Endothelial cell of umbilical vein (primary cell): Measurements from ENCODE around the gene KRT6C. TPM values are rescaled to one million over a fixed set of nuclear protein-coding genes. Genes with fewer than 3 reads are reported as not detected.
"Not testable (repeated sequence)": the region's sequence is repeated elsewhere in the genome, so short reads cannot be mapped to it uniquely, and the experiment has no call there.

Source experiments
- BruUV-seq: library from RNA; stranded (reverse); fragments of 400-500 nt; replicated peaks from 2 replicates; lab custom pipeline; 2021; lab: Mats Ljungman, UMichigan
- CTCF ChIA-PET: fragments of 300-600, 350-600 bp; sonication (Branson Sonifier 250); formaldehyde crosslinking; loops from one replicate; lab custom pipeline; 2021; ENCODE audit warnings: antibody characterized with exemption, inconsistent platforms; lab: Charles Lee
- POLR2A ChIA-PET: fragments of 300-600, 350-600 bp; sonication (Branson Sonifier 250); formaldehyde crosslinking; loops from one replicate; lab custom pipeline; 2021; ENCODE audit warnings: antibody characterized with exemption, inconsistent platforms; lab: Charles Lee
- DNase-seq: peaks from one replicate; pipeline ENCODE4 v3.0.0-alpha.2; 2011; ENCODE audit warnings: low read depth, low spot score
- FAIRE-seq: peaks from 2 replicates; lab custom pipeline; 2011; peaks lifted over from hg19 to GRCh38; lab: Jason Lieb, UNC
- H2AFZ ChIP-seq: 2 replicates; pipeline ENCODE4 v1.6.0; 2012; ENCODE audit warnings: low read depth, low read length, control low read depth, inconsistent platforms
- H3K27ac ChIP-seq: 2 replicates; pipeline ENCODE4 v1.5.1; 2011; ENCODE audit warnings: low read depth, mild to moderate bottlenecking, control low read depth, low read length, moderate library complexity; ENCODE audit not compliant: insufficient read depth
- H3K27me3 ChIP-seq, 2 experiments: 2 replicates each; pipeline versions ENCODE4 v1.6.0 to v1.6.1; 2011; ENCODE audit warnings: low read length in 2 of 2, mixed read lengths in 1 of 2; ENCODE audit not compliant: control insufficient read depth in 2 of 2, insufficient read depth in 2 of 2
- H3K36me3 ChIP-seq, 2 experiments: 2 replicates in 1 of 2; 3 replicates in 1 of 2; pipeline ENCODE4 v1.5.1; 2011; ENCODE audit warnings: low read length in 2 of 2, mild to moderate bottlenecking in 1 of 2, moderate library complexity in 1 of 2; ENCODE audit not compliant: control insufficient read depth in 2 of 2, insufficient read depth in 2 of 2; ENCODE audit errors: extremely low read depth in 1 of 2
- H3K4me1 ChIP-seq: 3 replicates; pipeline ENCODE4 v1.5.1; 2011; ENCODE audit warnings: mild to moderate bottlenecking, low read length; ENCODE audit not compliant: control insufficient read depth, insufficient read depth; ENCODE audit errors: extremely low read depth
- H3K4me2 ChIP-seq: 2 replicates; pipeline ENCODE4 v1.6.1; 2011; ENCODE audit warnings: low read length, control low read depth, mixed read lengths; ENCODE audit not compliant: insufficient read depth
- H3K4me3 ChIP-seq, 3 experiments: fragments of 200-600 bp in 1 of 3; sonication (generic), shearing (Covaris generic) in 1 of 3; replicated peaks in 1 of 3; 2 replicates each; pipeline ENCODE4 v1.5.1; 2011 to 2016; ENCODE audit warnings: control low read depth in 3 of 3, low read length in 3 of 3, mild to moderate bottlenecking in 2 of 3, inconsistent platforms in 1 of 3, low read depth in 1 of 3, moderate library complexity in 1 of 3; ENCODE audit not compliant: insufficient read depth in 1 of 3
- H3K79me2 ChIP-seq: 2 replicates; pipeline ENCODE4 v1.6.0; 2012; ENCODE audit warnings: low read length, inconsistent platforms; ENCODE audit not compliant: control insufficient read depth, insufficient read depth
- H3K9ac ChIP-seq: replicated peaks from 2 replicates; pipeline ENCODE3; 2011; ENCODE audit warnings: low read length, control low read depth; ENCODE audit not compliant: insufficient read depth; ENCODE audit errors: extremely low read depth
- H3K9me1 ChIP-seq: replicated peaks from 3 replicates; pipeline ENCODE4 v1.6.0; 2011; ENCODE audit warnings: mild to moderate bottlenecking, low read length; ENCODE audit not compliant: control insufficient read depth, insufficient read depth; ENCODE audit errors: extremely low read depth
- H3K9me3 ChIP-seq: replicated peaks from 2 replicates; pipeline ENCODE4 v1.5.1; 2012; ENCODE audit warnings: low read length, inconsistent platforms; ENCODE audit not compliant: control insufficient read depth, insufficient read depth
- H4K20me1 ChIP-seq: replicated peaks from 2 replicates; pipeline ENCODE3; 2011; ENCODE audit warnings: mild to moderate bottlenecking, low read length; ENCODE audit not compliant: control insufficient read depth, insufficient read depth; ENCODE audit errors: extremely low read depth
- CTCF ChIP-seq, 2 donors: IDR thresholded peaks; 1 replicate in 1 of 2; 2 replicates in 1 of 2; pipeline ENCODE4 v1.5.1; 2011; ENCODE audit warnings: low read length in 2 of 2, mild to moderate bottlenecking in 2 of 2, moderate library complexity in 2 of 2, control low read depth in 1 of 2, inconsistent platforms in 1 of 2, low read depth in 1 of 2; ENCODE audit not compliant: insufficient read depth in 1 of 2; ENCODE audit errors: extremely low read depth in 1 of 2
- EZH2 ChIP-seq: IDR thresholded peaks from 2 replicates; pipeline ENCODE4 v1.6.1; 2012; ENCODE audit warnings: borderline replicate concordance, low read depth, mild to moderate bottlenecking, moderate library complexity, low read length, inconsistent platforms; ENCODE audit not compliant: severe bottlenecking
- FOS ChIP-seq: IDR thresholded peaks from 2 replicates; pipeline ENCODE4 v1.6.1; 2011; ENCODE audit warnings: mild to moderate bottlenecking, low read length, moderate library complexity, borderline replicate concordance; ENCODE audit not compliant: insufficient read depth
- GATA2 ChIP-seq: IDR thresholded peaks from 2 replicates; pipeline ENCODE4 v1.7.0; 2011; ENCODE audit warnings: low read depth, mild to moderate bottlenecking, moderate library complexity, mixed read lengths, low read length; ENCODE audit not compliant: insufficient read length, insufficient read depth
- JUN ChIP-seq: IDR thresholded peaks from 2 replicates; pipeline ENCODE4 v1.6.1; 2011; ENCODE audit warnings: borderline replicate concordance, low read depth; ENCODE audit not compliant: insufficient read length, insufficient read depth
- MAX ChIP-seq: IDR thresholded peaks from 2 replicates; pipeline ENCODE4 v1.6.1; 2011; ENCODE audit not compliant: insufficient read depth, insufficient read length
- MYC ChIP-seq: IDR thresholded peaks from one replicate; pipeline ENCODE4 v1.6.1; 2011; ENCODE audit warnings: mild to moderate bottlenecking, low read depth, low read length
- POLR2A ChIP-seq: IDR thresholded peaks from 2 replicates; pipeline ENCODE4 v1.6.1; 2012; ENCODE audit warnings: low read depth, mild to moderate bottlenecking, control low read depth, low read length
- POLR2AphosphoS5 ChIP-seq: IDR thresholded peaks from 2 replicates; pipeline ENCODE4 v1.6.1; 2012; ENCODE audit warnings: low read depth, mild to moderate bottlenecking, control low read depth, low read length, moderate library complexity; ENCODE audit not compliant: insufficient read depth
- dilution Hi-C: fragments of 300-500 bp; cut with MboI; formaldehyde crosslinking; loops from one replicate; pipeline ENCODE4 v1.15.0; 2019; ENCODE audit warnings: low sequenced_read_pairs; ENCODE audit not compliant: extremely low pct_ligation_motif_present
- intact Hi-C: fragments of 100-400 bp; cut with micrococcal nuclease; formaldehyde crosslinking; loops from one replicate; pipeline ENCODE4 v1.10.0; 2022
- polyA plus RNA-seq, 4 experiments: library from polyadenylated mRNA; depleted of rRNA in 3 of 4; stranded (reverse) in 3 of 4; unstranded in 1 of 4; fragments of >200 nt; gene quantifications; 2 replicates each; pipeline versions ENCODE4 v1.2.1 to v1.2.3, GENCODE V29; 2011 to 2012; ENCODE audit warnings: missing spikeins in 1 of 4
- total RNA-seq: library from RNA; stranded (reverse); gene quantifications from 2 replicates; pipeline ENCODE4 v1.2.3, GENCODE V29; 2021

The KRT6C gene
- total and polyA plus RNA-seq, 2 donors (not counting 3 experiments of a cell fraction or from before 2014, with no cell fraction given), result not detected

- no peaks in the 10 kb centered on the region for H3K79me2 ChIP-seq
- H3K4me1 ChIP-seq, result no peaks in the 10 kb centered on the region
- no peaks in the 10 kb centered on the region for H4K20me1 ChIP-seq
- FAIRE-seq (no peak), DNase-seq (no peak)
- H3K9ac ChIP-seq, result no peak overlapping the region
- ChIA-PET CTCF (interaction anchor here (0.7 kb wide), 1 partner anchor 12 kb away, joined by 3 read pairs; no protein-coding TSS in a partner anchor), POLR2A (no interaction called here)
- peaks cover 5 to 25% of the 10 kb centered on the region in 2 experiments for H3K27me3 ChIP-seq
- dilution Hi-C loops, result no loop called here
- H3K27ac ChIP-seq, result no peak overlapping the region
- H3K9me3 ChIP-seq, result no peaks in the 10 kb centered on the region
- H3K4me2 ChIP-seq, result no peak overlapping the region
- H3K36me3 ChIP-seq, result no peaks in the 10 kb centered on the region
- intact Hi-C loops, result no loop called here
- TF ChIP-seq GATA2, result no peak
- no peak for TF ChIP-seq FOS
- no peak for TF ChIP-seq JUN
- no peak for TF ChIP-seq POLR2A
- TF ChIP-seq CTCF (IDR thresholded peaks at IDR 0.05; ENCODE audit: extremely low read depth in 1 of 2, insufficient read depth in 1 of 2, low read depth in 1 of 2, low read length in 2 of 2), result no peak
- TF ChIP-seq MYC, result no peak
- no peak for TF ChIP-seq POLR2AphosphoS5
- no peak for TF ChIP-seq EZH2
- no peak for TF ChIP-seq MAX
- H3K9me1 ChIP-seq, result no peaks in the 10 kb centered on the region
- no TSS peak for BruUV-seq
- no peak overlapping the region for H3K4me3 ChIP-seq
- H2AFZ ChIP-seq, result no peak overlapping the region
These were observed 27.9 kb upstream of the KRT6C start for GRCh38 chr12:52501490-52501889.

- H3K9me1 ChIP-seq, BruUV-seq, H3K79me2 ChIP-seq, intact Hi-C loops, H3K9ac ChIP-seq, dilution Hi-C loops, H3K4me1 ChIP-seq, H2AFZ ChIP-seq, FAIRE-seq, H3K4me3 ChIP-seq, H3K27ac ChIP-seq, DNase-seq, H3K9me3 ChIP-seq, H3K36me3 ChIP-seq, POLR2A ChIA-PET, H3K4me2 ChIP-seq, H4K20me1 ChIP-seq: not testable (repeated sequence)
- peaks cover 5 to 15% of the 10 kb centered on the region in 2 experiments for H3K27me3 ChIP-seq
- CTCF ChIA-PET, result interaction anchor here (1.2 kb wide), 2 partner anchors 8 to 16 kb away, joined by 3 to 4 read pairs; no protein-coding TSS in a partner anchor
These were observed 27.0 kb upstream of the KRT6C start for GRCh38 chr12:52500574-52500973.
